Activated CD4-positive, alpha-beta T cell treated with anti-CD3 and anti-CD28 coated beads, Interleukin-2, amount 50 U/mL, for 24 hours (primary cell): ENCODE measurements around the gene HOXD3.

Experiments
- DNase-seq, 2 donors: peaks; one replicate each; pipeline ENCODE4 v3.0.0-alpha.2; 2020; ENCODE audit warnings: low read depth in 1 of 2, low spot score in 1 of 2

HOXD3 gene

DNA sequence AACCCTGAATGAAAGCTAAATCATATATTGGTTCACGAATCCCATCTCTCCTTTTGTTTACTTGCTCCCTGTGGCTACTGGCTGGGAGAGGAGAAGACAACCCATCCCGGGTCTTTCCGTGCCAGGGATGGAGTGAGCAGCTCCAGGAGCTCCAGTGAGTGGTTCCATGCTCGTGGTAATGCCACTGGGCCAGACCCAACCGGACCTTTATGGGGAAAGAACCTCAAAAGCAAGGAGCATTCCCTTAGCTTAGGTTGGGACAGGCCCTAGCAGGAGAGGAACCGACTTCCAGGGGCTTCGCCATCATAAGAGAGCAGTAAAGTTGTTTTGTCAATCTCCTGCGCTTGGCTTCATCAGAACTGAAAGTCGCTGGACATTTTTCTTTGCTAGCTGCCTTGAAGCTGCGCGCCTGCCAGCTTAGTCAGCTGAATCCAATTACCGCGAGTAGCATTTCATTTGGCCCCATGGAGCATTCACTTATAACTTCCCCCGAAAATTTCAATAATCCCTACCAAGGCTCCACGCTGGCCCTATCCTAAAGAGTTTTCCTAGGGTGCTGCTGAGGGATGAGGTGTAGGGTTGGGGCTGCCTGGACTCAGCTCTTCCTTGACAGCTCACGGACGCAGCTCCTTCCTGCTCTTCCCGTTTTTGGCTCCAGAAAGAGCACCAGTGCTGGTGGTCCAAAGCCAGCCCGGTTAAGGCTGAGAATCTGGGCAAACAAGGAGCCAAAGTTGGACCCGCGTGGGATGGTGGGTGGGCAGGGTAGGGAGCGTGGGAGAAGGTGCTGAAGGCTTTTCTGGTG, 4.9 kb downstream of the HOXD3 start:
- DNase-seq = no peak

DNA sequence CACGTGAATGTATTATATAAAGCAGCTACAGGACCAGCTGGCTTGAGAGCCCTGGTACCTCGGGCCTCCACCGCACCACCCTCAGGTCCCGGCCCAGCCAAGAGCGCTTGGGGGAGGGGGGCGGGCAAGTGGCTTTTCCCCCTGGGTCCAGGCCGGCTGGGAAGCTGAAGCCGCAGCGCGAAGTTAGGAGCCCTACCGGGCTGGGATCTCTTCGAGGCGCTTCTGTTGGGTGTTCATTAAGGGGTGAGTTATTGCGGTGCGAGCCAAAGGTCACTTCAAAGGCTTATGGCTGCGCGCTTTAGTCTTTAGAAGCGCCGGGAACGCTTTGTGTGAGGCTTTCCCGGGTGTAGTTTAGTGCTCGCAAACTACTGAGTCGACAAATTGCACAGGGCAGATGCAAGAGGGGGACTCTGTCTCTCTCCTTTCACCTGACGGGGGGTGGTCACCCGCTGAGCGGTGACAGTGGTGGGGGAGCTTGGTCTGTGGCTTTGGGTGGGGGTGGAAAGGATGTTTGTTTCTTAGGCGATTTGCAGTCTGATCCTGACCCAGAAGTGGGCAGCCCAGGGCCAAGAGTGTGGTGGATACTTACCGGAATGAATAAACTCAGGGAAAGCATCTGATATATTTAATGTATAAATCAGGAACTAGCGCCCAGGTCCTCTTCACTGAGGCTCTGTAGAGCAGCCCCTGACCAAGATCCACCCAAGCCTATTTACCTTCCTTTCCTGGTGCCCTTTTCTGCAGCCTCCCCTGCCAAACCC, 6.0 kb downstream of the HOXD3 start:
- DNase-seq = no peak

DNA sequence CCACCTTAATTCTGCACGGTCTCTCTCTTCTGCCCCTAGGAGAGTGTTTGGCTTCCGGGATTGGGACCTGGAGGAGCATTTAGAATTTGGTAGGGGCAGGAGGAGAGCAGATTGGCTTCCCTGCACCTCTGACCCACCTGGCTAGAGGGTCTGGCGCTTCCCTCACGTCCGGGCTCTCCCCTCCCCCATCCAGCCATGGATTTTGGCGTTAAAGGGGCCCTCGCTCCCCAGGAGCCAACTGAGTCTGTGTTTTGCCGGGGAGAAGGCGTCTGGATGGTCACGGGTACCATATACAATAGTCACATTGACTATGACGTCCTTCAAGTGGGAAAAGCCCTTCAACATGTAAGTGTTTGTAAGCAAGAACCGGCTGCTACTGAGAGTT, 6.6 kb downstream of the HOXD3 start:
- no peak for DNase-seq

- DNase-seq = no peak
Observed at GRCh38 chr2:176164201-176164600, 7.1 kb downstream of the HOXD3 start.

GRCh38 chr2:176164611-176165369, 7.7 kb downstream of the HOXD3 start:
- no peak for DNase-seq

DNA sequence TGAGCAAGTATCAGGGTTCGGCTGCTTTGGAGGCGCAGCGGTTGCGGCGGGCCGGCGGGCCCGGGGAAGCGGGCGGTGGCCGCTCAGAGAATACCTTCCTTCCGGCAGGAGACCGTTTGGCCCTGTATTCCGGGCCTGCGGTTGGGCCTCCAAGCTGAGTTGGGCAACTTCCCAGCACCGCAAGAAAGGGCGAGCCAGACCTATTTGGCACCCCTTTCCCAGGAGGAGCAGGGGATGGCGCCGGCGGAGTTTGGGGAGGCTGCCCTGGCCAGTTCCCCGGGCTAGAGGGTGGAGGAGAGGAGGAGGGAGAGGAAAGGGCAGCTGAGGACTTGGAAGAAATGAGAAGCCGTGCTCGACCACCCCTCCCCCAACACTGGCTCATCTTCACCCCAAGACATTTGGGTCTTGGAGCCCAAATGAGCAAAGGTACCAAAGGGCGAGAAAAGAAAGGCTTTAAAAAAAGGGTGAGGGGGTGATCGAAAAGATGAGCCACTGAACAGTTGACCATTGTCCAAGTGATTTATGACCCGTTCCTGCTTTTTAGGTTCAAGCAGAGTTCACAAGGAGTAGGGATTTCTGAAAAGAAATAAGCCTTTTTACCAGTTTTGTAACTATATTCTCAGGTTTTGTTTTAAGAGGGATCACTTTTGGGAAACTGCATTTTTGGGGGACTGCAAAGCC, 8.4 kb downstream of the HOXD3 start:
- no peak for DNase-seq

DNA sequence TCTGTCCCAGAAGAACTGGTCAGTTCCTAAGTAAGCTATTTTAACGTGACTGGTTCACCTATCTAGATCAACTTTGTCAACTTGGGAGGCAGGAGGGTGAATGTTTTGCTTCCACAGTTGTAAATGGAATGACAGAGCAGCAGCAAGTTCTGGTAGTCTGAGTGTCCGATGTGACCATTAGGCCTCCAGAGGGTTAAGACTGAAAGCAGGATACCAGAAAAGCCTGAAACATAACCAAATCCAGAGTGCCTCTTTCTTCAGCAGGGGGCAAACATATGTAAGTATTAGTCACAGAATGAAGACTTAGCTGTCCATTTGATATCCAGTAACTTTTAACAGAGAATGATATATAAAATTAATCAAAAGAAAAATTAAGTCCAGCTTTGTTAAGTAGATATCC, 9.2 kb downstream of the HOXD3 start:
- no peak for DNase-seq

- no peak for DNase-seq
Observed at GRCh38 chr2:176167398-176167797, 10.3 kb downstream of the HOXD3 start.

DNA sequence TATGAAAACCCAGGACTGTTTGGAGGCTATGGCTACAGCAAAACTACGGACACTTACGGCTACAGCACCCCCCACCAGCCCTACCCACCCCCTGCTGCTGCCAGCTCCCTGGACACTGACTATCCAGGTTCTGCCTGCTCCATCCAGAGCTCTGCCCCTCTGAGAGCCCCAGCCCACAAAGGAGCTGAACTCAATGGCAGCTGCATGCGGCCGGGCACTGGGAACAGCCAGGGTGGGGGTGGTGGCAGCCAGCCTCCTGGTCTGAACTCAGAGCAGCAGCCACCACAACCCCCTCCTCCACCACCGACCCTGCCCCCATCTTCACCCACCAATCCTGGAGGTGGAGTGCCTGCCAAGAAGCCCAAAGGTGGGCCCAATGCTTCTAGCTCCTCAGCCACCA, 12.1 kb downstream of the HOXD3 start:
- DNase-seq = no peak

GRCh38 chr2:176169711-176170110, 12.6 kb downstream of the HOXD3 start:
- no peak for DNase-seq

GRCh38 chr2:176170602-176171305, 13.6 kb downstream of the HOXD3 start:
- no peak for DNase-seq

- no peak for DNase-seq
Observed at GRCh38 chr2:176171351-176172006, 14.4 kb downstream of the HOXD3 start.

GRCh38 chr2:176172007-176172894, 15.1 kb downstream of the HOXD3 start:
- no peak for DNase-seq

- DNase-seq = no peak
Observed at GRCh38 chr2:176172895-176173566, 15.9 kb downstream of the HOXD3 start.

DNA sequence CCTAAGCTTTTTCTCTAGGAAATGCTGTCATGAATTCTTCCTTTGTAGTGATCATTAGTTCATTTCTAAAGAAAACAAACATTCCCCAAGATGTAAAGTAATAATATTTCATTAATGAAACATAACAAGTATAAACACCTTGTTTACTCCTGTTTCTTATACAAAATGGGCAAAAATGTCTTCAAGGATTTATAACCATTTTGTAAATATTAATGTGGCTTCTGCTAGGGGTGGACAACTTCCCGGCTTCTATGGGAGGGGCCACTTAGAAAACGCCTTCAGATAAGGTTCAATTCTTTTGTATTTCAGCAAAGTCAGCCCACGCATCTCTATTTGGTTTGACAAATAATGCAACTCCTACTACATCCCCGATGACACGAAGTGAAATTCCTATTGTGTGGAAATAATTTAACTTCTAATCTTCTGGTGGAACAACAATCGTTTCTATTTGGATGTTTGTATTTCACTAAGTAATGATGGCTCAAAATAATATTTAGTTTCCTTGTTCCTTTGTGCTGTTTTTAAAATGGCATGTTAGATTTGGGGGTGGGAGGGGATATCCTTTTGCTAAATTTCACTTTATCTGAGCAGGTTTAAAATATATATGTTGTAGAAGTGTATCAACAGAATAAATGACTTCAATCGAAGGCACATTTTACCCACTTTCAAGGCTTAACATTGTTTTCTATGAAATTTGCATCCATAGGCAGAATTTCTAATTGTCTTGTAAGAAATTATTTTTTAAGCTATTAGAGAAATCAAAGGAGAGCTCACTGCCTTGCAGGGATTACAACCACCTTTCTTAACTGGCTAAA, 16.7 kb downstream of the HOXD3 start:
- DNase-seq = no peak

DNA sequence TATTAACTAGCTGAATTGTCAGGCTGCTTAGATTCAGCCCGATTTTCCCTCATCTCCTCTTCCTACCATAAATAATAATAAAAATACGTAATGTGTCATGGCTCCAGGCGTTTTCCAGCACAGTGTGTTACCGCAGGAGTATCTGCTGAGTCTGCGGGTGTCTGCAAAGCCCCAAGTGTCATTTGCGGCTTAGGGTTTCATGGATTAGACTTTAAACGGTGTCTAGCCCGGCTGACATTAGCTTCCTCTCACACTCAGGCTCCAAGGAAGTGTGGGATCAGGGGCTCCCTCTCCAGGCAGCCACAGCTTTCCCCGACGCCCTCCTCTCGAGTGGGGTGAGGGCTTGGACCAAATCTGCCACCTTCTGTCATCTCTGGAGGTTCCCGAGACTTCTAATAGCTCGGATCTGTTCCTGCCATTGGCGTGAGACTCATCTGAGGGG, 17.3 kb downstream of the HOXD3 start:
- DNase-seq = no peak

DNA sequence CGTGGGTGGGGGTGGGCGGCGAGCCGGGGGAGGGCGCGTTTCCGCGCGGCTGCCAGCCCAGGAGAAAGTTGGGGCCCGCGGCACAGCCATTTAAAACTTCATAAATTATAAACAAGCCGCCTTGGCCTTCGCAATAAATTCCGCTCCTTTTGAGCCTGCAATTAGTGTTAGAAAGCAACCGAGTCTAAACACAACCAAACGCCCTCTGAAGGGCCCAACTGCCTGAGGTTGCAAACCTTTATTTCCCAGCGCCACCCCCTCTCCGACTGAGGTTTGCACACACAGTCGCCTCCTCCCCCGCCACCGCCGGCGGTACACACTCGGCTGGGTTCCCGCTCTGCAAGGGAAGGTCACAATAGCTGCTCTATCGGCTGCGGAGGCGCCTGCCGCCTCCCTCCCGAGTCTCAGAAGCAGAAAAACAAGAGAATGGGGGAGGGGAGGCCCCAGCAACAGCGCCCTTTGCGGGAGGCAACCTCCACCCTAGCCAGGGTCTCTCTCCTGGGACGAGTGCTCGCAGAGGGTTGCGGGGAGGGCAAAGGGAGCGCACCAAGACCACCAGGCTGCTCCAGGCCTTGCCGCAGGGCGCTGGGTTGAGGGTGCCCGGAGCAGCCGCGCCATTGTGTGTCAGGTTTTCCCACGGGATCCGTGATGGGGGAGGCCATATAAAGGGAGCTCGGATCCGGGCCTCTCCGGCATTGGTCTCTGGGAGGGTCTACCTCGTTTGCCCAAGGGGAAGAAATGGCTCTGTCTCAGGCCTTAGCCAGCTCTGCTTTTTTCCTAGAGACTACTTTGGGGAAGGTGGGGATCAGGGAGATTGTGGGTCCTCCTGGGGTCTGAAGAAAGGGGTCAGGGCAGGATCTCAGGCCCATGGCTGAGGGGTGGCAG, 18.0 kb downstream of the HOXD3 start:
- DNase-seq = no peak
